Kidney epithelial cell (primary cell): Measurements from ENCODE around the gene FUT1. TPM values are rescaled to one million over a fixed set of nuclear protein-coding genes. Genes with fewer than 3 reads are reported as not detected.
"Not testable (repeated sequence)": the region's sequence is repeated elsewhere in the genome, so short reads cannot be mapped to it uniquely, and the experiment has no call there.

Experiments
- DNase-seq: peaks from one replicate; pipeline ENCODE4 v3.0.0-alpha.2; 2010; ENCODE audit warnings: low read depth
- H3K27me3 ChIP-seq: 2 replicates; pipeline ENCODE4 v1.6.0; 2011; ENCODE audit warnings: low read length; ENCODE audit not compliant: control insufficient read depth, insufficient read depth
- H3K36me3 ChIP-seq: 2 replicates; pipeline ENCODE4 v1.5.1; 2011; ENCODE audit warnings: low read length; ENCODE audit not compliant: control insufficient read depth, insufficient read depth
- H3K4me3 ChIP-seq: 2 replicates; pipeline ENCODE4 v1.5.1; 2011; ENCODE audit warnings: low read depth, mild to moderate bottlenecking, control low read depth, low read length
- total RNA-seq: library from RNA; depleted of rRNA; stranded (reverse); fragments of >200 nt; gene quantifications from 2 replicates; pipeline ENCODE4 v1.2.3, GENCODE V29; 2015
- TF ChIP-seq, protein P1 (sequence below): IDR thresholded peaks from 2 replicates; pipeline ENCODE4 v1.5.1; 2011; ENCODE audit warnings: mild to moderate bottlenecking, moderate library complexity, low read length, control low read depth, inconsistent platforms; ENCODE audit not compliant: insufficient read depth, poor library complexity, severe bottlenecking

Gene FUT1
- total RNA-seq, 1 donor from 2014 or later: 10.4 TPM

DNA sequence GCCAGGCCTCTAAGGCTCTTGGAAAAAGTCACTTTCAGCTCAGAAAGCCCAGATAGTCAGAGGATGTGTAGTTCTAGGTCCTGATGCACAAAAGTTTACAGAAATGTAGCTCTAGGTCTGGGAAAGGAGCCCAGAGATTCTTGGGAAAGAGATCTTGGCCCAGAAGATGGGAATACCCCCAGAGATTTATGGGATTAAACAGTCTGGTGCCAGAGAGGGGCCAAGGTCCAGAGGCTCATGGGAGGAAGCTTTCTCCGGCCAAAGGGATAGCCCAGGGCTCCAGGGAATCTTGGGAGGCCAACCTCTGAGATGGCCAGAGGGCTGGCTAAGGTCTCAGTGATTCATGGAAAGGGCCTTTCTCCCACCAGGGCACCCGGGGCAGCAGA is 43.2 kb upstream of the FUT1 start:
- H3K36me3 ChIP-seq: no peaks in the 10 kb centered on the region
- H3K4me3 ChIP-seq: no peak overlapping the region
- no peak for DNase-seq
- H3K27me3 ChIP-seq: no peaks in the 10 kb centered on the region
- TF ChIP-seq, protein P1, sequence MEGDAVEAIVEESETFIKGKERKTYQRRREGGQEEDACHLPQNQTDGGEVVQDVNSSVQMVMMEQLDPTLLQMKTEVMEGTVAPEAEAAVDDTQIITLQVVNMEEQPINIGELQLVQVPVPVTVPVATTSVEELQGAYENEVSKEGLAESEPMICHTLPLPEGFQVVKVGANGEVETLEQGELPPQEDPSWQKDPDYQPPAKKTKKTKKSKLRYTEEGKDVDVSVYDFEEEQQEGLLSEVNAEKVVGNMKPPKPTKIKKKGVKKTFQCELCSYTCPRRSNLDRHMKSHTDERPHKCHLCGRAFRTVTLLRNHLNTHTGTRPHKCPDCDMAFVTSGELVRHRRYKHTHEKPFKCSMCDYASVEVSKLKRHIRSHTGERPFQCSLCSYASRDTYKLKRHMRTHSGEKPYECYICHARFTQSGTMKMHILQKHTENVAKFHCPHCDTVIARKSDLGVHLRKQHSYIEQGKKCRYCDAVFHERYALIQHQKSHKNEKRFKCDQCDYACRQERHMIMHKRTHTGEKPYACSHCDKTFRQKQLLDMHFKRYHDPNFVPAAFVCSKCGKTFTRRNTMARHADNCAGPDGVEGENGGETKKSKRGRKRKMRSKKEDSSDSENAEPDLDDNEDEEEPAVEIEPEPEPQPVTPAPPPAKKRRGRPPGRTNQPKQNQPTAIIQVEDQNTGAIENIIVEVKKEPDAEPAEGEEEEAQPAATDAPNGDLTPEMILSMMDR: no peak

DNA sequence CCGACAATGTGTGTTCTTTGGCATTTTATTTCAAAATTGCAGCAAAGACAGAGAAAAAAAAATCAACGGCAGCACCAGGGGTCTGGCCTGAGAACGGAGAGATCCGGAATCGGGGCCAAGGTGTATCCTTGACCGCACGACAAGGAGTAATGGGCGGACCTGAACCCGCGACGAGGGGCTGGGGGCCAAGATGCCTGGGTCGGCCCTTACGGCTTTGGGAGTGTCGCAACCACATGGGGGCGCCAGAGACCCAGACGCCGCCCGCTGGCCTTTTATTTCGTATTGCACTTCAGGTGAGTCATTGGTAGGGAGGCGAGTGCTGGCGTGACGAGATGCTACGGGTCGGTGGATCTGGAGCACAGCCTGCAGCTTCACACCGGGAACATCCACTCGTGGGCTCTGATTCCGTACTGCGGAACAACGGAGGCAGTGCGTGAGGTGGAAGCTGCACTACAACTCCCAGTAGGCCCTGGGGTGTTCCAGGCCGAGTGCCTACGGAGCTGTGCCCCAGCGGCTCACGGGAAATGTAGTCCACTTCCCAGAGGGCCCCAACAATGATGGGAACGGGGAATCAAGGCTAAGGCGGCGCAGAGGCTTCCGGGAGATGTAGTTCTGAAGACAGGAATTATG is 42.7 kb upstream of the FUT1 start:
- Histone ChIP-seq H3K4me3 (peak overlapping the region; percentile 36), H3K36me3 (no peaks in the 10 kb centered on the region), H3K27me3 (no peaks in the 10 kb centered on the region)
- TF ChIP-seq, protein P1: peak; percentile 97
- peak; percentile 72 for DNase-seq

DNA sequence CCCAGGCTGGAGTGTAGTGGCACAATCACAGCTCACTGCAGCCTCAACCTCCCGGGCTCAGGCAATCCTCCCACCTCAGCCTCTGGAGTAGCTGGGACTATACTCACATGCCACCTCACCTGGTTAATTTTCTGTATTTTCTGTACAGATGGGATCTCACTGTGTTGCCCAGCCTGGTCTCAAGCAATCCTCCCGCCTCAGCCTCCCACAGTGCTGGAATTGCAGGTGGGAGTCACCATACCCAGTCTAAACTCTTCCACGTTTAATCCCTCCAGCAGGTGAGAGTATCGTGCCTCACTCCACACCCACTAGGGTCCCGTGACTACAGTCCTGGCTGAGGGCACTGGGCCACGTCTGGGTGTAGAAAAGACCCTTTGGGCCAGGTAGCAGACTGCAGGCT is 41.9 kb upstream of the FUT1 start:
- TF ChIP-seq, protein P1: no peak
- no peaks in the 10 kb centered on the region for H3K27me3 ChIP-seq
- no peak for DNase-seq
- no peaks in the 10 kb centered on the region for H3K36me3 ChIP-seq
- H3K4me3 ChIP-seq: no peak overlapping the region

DNA sequence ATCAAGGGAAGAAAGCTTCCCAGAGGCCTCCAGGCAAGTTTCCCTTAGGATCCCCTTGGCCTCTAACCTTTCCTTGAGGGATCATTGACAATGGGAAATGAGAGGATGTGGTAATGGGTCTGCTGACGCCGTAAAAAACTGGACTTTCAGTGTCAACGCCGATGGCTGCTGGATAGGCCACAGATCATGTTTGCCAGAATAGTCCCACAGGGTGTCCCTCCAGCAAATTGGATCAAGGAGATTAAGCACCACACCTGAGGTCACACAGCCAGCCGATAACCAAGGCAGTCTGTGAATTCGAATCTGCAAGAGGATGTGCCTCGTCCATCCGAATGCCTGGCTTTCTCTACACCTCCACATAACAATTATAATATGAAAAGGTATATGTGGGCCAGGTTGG is 40.8 kb upstream of the FUT1 start:
- H3K27me3 ChIP-seq: no peaks in the 10 kb centered on the region
- no peak for DNase-seq
- TF ChIP-seq, protein P1: no peak

DNA sequence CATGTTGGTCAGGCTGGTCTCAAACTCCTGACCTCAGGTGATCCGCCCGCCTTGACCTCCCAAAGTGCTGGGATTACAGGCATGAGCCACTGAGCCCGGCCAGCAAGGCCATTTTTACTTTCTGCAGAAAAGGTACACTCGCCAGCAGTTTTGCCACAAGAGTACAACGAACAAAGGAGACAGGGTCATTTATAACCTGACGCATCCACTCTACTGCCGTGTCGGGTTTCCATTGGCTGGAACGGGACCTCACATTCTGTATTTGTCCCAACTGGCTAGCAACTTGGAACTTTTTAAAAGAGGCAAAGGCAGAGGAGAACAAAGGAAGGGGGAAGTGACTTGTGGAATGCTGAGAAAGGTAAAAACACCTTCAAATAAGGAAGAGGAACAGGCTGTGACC is 34.9 kb upstream of the FUT1 start:
- H3K36me3 ChIP-seq, DNase-seq, H3K4me3 ChIP-seq, H3K27me3 ChIP-seq: not testable (repeated sequence)

More for the DNA sequence above, 40.8 kb upstream of the FUT1 start:
- Histone ChIP-seq H3K36me3 (no peaks in the 10 kb centered on the region), H3K4me3 (no peak overlapping the region)

DNA sequence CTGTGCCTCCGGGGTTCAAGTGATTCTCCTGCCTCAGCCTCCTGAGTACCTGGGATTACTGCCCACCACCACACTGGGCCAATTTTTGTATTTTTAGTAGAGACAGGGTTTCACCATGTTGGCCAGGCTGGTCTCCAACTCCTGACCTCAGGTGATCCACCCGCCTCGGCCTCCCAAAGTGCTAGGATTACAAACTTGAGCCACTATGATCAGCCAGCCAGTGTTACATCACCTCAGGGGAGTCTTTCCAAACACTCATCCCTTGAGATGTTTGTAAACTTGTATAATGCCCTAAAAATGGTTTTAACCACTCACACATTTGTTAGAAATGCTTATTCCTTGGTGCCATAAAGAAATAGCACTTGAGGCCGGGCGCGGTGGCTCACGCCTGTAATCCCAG is 34.0 kb upstream of the FUT1 start:
- DNase-seq, H3K27me3 ChIP-seq, H3K4me3 ChIP-seq, H3K36me3 ChIP-seq: not testable (repeated sequence)

DNA sequence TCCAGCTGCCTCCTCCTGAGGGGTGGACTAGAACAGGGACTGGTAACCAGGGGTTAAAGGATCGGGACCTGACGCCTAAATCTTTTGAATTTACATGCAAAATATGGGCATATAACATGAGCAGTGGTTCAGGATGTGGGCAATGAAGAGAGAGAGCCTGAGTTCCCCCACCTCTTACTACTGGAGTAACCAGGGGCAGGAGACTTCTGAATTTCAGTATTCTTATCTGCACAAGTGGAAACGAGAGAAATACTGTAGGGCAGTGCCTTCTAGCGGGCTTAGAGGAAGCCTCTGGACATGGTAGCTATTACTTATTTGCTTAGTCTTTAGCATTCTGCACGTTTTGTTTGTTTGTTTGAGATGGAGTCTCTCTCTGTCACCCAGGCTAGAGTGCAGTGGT is 32.1 kb upstream of the FUT1 start:
- TF ChIP-seq, protein P1: no peak
- Histone ChIP-seq H3K36me3 (no peaks in the 10 kb centered on the region), H3K27me3 (no peaks in the 10 kb centered on the region), H3K4me3 (no peak overlapping the region)
- DNase-seq: no peak
